Measurements from ENCODE around the gene TSPOAP1.
"Not testable (repeated sequence)": the region's sequence is repeated elsewhere in the genome, so short reads cannot be mapped to it uniquely, and the experiment has no call there.

Gene TSPOAP1

GRCh38 chr17:58360296-58361063, 31.9 kb upstream of the TSPOAP1 start:
- no peak for DNase-seq

DNA sequence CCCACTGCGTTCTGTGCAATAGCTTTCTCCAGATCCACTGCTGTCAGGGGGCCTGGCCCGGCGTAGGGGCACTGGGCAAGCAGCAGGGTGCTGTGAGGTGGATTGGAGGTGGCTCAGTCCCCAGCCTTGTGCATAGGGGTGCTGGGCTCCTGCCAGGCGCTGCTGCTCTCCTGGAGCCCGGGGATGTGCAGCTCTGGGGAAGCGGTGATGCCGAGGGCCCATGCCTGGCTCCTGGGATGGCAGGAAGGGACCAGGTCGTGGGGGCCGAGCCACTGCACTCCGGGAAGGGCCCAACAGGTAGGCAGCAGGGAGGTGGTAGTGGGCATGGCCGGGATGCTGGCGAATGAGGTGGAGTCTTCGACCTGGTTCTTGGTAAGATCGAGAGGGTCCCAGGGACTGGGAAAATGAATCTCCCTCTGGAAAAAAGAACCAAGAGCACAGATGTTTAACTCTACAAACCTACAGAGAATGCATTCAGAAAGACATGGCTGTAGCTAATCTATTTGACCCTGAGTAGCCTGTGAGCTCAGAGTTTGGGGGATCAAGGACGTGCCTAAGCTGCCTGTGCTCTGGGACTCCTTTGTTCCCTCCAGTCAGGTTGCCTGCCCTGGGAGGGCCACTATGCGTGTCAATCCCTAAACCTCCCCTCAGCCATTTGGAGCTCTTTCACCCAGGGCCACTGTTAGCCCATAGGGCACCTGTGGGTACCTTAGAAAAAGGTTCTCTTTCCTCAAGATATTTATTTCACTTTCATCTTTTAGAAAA, 30.0 kb upstream of the TSPOAP1 start:
- no peak for DNase-seq

GRCh38 chr17:58357312-58358297, 29.0 kb upstream of the TSPOAP1 start:
- DNase-seq, result no peak

- DNase-seq, result no peak
These were observed 27.6 kb upstream of the TSPOAP1 start for GRCh38 chr17:58356231-58356630.

DNA sequence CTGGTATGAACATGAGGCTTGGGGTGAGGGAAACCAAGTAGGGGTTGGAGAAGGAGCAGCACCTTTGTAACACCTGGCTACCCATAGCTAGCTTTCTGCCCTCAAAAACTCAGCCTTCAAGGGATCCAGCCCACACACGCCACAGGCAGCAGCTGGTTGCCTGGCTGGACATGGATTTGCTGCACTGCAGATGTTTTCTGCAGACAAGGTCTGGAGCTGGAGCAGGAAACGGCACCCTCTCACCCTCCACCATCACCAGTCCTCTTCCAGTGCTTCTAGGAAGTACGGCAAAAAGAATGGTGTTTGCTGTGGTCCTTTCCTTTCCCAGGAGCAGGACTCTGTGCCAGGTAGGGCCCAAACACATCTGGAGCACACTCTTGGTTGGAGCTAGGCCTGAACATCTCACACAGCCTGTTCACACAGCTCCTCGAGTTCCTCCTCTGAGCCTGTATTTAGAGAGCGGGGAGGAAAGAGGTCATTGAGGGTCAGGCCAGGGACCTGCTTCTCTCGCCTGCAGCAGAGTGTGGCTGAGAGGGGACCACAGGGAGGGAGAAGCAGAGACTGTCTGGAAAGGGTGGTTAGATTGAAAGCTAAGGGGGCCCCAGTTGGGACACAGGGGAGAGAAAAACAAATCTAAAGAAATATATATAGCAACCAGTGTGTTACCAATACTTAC, 26.1 kb upstream of the TSPOAP1 start:
- no peak for DNase-seq

DNA sequence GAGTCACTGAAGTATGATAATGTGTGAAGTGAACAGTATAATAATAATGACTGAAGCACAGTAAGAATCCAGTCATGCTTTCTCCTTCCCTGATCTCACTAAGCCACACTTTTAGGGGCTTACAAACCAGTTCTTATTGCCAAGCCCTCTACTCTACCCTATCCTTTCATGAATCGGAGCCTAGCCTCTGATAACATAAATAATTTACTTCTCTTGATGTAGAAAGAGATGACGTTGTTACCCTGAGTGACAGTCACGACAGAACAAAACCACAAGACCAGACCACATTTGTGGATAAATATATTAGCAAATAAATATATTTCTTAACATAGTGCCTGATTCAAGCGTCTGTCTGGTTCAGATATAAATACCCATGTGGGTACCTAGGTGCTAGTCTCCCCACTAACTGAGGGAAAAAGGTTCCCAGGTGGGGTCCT, 24.8 kb upstream of the TSPOAP1 start:
- no peak for DNase-seq

DNA sequence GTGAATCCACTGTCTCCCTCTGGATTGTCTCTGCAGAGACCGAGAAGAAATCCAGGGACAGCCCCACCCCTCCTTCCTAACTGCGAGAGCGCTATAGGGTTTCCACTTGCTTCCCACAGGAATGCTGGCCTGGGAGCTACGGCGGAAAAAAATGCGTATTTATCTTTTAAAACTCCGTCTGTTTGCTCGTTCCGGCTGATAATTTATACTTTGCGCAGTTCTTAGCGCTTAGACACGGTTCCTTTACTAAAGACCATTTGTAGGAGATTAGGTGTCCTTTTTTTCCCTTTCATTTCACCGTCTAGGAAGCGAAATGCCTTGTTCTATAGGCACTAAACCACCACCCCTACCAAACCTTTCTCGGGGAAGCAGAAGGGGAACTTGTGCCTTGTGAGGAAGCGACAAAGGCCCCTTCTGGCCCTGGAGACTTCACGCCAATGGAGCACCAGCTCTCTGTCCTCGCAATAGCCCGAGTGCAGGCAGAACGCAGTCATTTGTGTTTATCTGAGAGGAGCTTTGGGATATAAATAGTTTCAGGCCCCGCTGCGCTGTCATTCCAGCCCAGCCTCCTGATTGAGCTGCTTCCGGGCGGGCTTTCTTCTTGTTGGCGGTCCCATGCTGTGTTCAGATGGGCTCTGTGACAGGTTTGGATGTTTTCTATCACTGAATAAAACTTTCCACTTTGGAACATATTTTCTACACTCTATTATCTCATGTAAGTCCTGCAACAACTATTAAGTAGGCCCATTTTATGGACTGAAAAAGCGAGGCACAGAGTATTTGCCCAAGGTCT, 24.2 kb upstream of the TSPOAP1 start:
- peak; percentile 55 for DNase-seq

GRCh38 chr17:58351831-58352595, 23.4 kb upstream of the TSPOAP1 start, which contains the start of gene SUPT4H1:
Gene SUPT4H1, minus strand, starts transcription at chr17:58352201. Its CDS starts 66 bp downstream, at chr17:58352135.
- peak; percentile 92 for DNase-seq

DNA sequence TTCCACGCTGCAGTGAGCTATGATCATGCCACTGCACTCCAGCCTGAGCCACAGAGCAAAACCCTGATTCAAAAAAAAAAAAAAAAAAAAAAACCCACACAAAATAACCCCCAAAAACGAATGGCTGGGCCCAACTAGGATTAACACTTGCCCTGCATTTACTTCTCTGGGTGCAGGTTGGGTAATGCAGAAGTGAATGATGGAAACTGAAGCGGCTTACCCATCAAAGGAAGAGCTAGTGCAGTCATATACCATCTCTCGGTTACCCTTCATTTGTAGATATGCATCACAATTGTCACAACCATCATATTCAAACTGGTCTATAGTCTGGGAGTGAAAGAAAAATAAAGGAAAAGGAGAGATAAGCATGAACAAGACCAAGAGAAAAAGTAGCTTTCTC, 22.6 kb upstream of the TSPOAP1 start:
- DNase-seq, result no peak

- no peak for DNase-seq
These were observed 19.4 kb upstream of the TSPOAP1 start for GRCh38 chr17:58348038-58348437.

DNA sequence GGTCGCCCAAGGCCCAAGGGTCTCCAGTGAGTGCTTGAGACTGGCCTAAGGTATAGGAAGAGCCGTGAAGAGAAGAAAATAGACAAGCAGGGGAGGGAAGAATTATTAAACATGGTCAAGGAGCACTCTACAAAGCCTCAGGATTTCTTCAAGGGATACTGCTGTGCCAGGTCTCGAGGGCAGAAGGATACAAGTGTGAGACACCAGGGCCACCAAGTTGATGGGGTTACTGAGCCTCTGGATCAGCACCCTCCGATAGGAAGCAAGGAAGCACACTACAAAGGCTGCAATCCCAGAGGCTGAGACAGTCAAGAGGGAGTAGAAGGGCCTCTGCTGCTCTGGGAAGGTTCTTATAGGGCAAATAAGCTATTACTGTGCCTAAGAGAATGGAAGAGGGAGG, 16.9 kb upstream of the TSPOAP1 start:
- no peak for DNase-seq

- DNase-seq, result no peak
These were observed 16.2 kb upstream of the TSPOAP1 start for GRCh38 chr17:58344791-58345157.

- DNase-seq, result no peak
These were observed 15.6 kb upstream of the TSPOAP1 start for GRCh38 chr17:58344047-58344790.

DNA sequence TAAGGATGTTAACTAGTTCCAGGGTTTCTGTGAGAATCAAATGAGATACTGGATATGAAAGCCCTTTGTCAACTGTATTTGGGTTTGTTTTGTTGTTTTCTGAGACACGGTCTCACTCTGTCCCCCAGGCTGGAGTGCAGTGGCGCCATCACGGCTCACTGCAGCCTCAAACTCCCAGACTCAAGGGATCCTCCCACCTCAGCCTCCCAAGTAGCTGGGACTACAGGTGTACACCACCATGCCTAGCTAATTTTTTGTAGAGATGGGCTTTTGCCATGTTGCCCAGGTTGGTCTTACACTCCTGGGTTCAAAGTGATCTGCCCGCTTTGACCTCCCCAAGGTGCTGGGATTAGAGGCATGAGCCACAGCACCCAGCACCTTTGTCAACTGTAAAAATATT, 14.5 kb upstream of the TSPOAP1 start:
- no peak for DNase-seq

GRCh38 chr17:58341861-58342475, 13.4 kb upstream of the TSPOAP1 start:
- DNase-seq, result no peak

- not testable (repeated sequence) for DNase-seq
These were observed 12.7 kb upstream of the TSPOAP1 start for GRCh38 chr17:58341136-58341860.

DNA sequence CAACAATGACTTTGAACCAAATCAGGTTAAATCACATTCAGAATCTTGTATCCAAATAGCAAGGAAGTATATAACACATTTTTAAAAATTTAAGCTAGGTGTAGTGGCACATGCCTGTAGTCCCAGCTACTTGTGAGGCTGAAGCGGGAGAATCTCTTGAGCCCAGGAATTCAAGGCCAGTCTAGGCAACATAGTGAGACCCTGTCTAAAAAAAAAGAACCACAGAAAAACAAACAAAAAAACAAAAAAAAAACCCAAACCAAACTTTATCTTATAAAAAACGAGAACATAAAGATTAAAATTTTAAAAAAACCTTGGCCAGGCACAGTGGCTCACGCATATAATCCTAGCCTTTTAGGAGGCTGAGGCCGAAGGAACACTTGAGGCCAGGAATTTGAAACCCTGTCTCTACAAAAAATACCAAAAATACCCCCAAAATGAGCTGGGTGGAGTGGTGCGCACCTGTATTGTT, 11.8 kb upstream of the TSPOAP1 start:
- DNase-seq, result no peak

DNA sequence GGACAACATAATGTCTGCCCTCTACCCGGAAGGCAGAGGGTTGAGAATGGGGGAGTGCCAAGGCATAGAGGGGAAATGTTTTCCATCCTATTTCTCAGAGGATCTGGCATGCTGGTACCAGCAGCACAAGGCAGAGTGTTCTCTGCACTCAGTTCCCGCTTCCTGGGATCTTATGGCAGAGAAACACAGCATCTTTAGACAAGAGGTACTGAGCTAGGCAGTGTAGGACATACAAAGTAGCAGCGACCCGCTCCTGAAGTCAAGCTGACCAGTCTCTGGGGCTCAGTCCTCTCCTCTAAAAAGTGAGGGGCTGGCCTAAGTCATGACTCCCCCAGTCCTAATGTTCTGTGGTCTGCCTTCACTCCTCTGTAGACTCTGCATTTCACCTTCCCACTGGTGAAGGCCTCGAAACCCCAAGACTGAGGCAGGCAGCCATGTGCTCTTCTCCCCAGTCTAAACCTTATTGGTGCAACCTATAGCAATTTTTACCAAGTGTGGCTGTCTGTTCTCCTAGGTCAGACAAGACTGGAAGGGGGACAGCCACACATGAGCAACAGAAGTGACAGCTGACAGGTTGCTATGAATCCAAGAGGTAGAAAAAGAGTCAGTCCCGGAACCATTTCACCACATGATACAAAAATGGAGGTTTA, 11.3 kb upstream of the TSPOAP1 start:
- DNase-seq, result no peak
